Measurements from ENCODE around the gene MC2R.

GRCh38 chr18:13872932-13873331, 42.4 kb downstream of the MC2R start:
- TF ChIP-seq CTCF (IDR thresholded peaks at IDR 0.05) (no peak), POLR2A (IDR thresholded peaks at IDR 0.05; ENCODE audit: low read depth) (no peak)

Measured in esophagus muscularis mucosa (tissue), 3 donors.